KMS-11 (cell line): ENCODE results near the gene FLYWCH1.

Experiments
- H2AFZ ChIP-seq: fragments of 200-600 bp; sonication (generic); 2 replicates; pipeline ENCODE4 v1.6.1; 2016; ENCODE audit warnings: antibody characterized with exemption, mixed run types, low read depth
- H3K27ac ChIP-seq: fragments of 200-600 bp; sonication (generic); 2 replicates; pipeline ENCODE4 v1.6.1; 2016; ENCODE audit warnings: mild to moderate bottlenecking, mixed run types
- H3K27me3 ChIP-seq: fragments of 200-600 bp; sonication (generic); 2 replicates; pipeline ENCODE4 v1.6.1; 2017; ENCODE audit warnings: mild to moderate bottlenecking, low read depth, mixed run types, moderate library complexity; ENCODE audit not compliant: insufficient read depth
- H3K36me3 ChIP-seq: fragments of 200-600 bp; sonication (generic); 2 replicates; pipeline ENCODE4 v1.6.1; 2017; ENCODE audit warnings: mild to moderate bottlenecking, mixed run types; ENCODE audit not compliant: insufficient read depth
- H3K4me1 ChIP-seq: fragments of 200-600 bp; sonication (generic); 2 replicates; pipeline ENCODE4 v1.6.1; 2016; ENCODE audit warnings: mild to moderate bottlenecking, low read depth, mixed run types; ENCODE audit not compliant: poor library complexity, severe bottlenecking
- H3K4me2 ChIP-seq: fragments of 200-600 bp; sonication (generic); 2 replicates; pipeline ENCODE4 v1.7.0; 2016; ENCODE audit warnings: mild to moderate bottlenecking, mixed run types
- H3K4me3 ChIP-seq: fragments of 200-600 bp; sonication (generic); IDR thresholded peaks from 2 replicates; pipeline ENCODE4 v1.6.1; 2017; ENCODE audit warnings: low read depth, low read length, mixed read lengths; ENCODE audit not compliant: insufficient read depth
- H3K79me2 ChIP-seq: fragments of 200-600 bp; sonication (generic); 2 replicates; pipeline ENCODE4 v1.6.1; 2016; ENCODE audit warnings: low read depth, mixed run types; ENCODE audit not compliant: insufficient read depth
- H3K9ac ChIP-seq: fragments of 200-600 bp; sonication (generic); 2 replicates; pipeline ENCODE4 v1.6.1; 2016; ENCODE audit warnings: mild to moderate bottlenecking, mixed run types
- H4K20me1 ChIP-seq: fragments of 200-600 bp; sonication (generic); 2 replicates; pipeline ENCODE4 v1.6.1; 2016; ENCODE audit warnings: mild to moderate bottlenecking, mixed run types; ENCODE audit not compliant: insufficient read depth
- TF ChIP-seq, protein P1 (sequence below): fragments of 200-600 bp; sonication (generic); conservative IDR thresholded peaks from 2 replicates; pipeline ENCODE4 v1.6.1; 2017; ENCODE audit warnings: low read depth, mild to moderate bottlenecking, antibody characterized with exemption, low read length, moderate library complexity, mixed read lengths

Gene FLYWCH1

DNA sequence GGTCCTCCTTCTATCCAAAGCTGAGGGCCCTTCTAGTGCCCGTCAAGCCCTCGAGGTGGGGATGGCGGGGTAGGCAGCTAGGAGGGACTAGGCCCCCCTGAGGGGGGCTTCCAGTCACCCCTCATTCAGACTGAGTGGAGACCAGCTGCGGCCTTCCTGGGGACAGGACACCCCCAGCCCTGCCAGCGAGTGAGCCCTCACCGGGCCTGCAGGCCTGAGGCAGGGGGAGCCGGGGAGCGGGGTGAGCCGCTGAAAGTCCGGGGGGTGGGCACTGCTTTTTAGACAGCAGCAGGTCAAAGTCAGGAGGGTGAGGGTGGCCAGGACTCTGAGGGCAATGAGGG, 43.7 kb downstream of the FLYWCH1 start:
- H3K4me1 ChIP-seq, result peaks cover 59% of the 10 kb centered on the region
- no peak overlapping the region for H3K27ac ChIP-seq
- TF ChIP-seq, protein P1, sequence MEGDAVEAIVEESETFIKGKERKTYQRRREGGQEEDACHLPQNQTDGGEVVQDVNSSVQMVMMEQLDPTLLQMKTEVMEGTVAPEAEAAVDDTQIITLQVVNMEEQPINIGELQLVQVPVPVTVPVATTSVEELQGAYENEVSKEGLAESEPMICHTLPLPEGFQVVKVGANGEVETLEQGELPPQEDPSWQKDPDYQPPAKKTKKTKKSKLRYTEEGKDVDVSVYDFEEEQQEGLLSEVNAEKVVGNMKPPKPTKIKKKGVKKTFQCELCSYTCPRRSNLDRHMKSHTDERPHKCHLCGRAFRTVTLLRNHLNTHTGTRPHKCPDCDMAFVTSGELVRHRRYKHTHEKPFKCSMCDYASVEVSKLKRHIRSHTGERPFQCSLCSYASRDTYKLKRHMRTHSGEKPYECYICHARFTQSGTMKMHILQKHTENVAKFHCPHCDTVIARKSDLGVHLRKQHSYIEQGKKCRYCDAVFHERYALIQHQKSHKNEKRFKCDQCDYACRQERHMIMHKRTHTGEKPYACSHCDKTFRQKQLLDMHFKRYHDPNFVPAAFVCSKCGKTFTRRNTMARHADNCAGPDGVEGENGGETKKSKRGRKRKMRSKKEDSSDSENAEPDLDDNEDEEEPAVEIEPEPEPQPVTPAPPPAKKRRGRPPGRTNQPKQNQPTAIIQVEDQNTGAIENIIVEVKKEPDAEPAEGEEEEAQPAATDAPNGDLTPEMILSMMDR, result no peak
- no peak overlapping the region for H2AFZ ChIP-seq
- no peak overlapping the region for H3K4me3 ChIP-seq
- H4K20me1 ChIP-seq, result no peaks in the 10 kb centered on the region
- H3K36me3 ChIP-seq, result no peaks in the 10 kb centered on the region
- H3K27me3 ChIP-seq, result peaks cover 30% of the 10 kb centered on the region
- no peak overlapping the region for H3K4me2 ChIP-seq
- H3K79me2 ChIP-seq, result no peaks in the 10 kb centered on the region
- H3K9ac ChIP-seq, result no peak overlapping the region

DNA sequence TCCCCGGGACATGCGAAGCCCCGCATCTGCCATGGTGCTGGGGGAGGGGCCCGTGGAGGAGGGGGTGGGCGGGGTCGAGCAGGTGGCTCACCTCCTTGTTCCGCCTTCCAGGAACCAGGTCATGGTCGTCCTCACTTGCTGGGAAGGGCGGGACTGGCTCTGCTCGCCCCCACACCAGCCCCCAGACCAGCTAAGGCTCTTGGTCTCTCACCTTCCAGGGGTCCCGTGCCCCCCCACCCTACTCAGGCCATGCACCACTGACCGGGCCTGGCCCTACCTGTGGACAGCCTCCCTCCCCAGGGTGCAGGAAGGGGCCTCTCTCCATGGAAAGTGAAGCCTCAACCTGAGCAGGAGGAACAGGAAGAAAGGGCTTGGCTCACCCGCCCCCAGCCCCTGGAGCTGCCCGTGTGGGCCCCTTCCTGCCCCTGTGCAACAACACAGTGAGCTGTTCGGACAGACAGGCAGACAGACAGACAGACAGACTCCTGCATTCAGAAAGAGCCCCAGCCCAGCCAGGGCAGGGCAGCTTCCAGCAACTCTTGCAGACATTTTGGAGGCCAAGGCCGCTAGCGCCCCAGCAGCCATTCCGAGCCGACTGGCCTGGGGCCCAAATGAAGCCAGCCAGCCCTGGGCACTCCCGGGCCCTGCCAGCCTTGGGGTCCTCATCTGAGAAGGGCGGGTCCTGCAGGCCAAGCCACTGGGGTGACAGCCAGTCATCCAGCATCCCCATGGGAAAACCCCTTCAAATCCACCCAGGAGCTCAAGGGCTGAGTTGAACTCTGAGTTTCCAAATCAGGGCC, 44.2 kb downstream of the FLYWCH1 start:
- Histone ChIP-seq H3K9ac (no peak overlapping the region), H3K27ac (no peak overlapping the region), H2AFZ (no peak overlapping the region), H3K27me3 (peaks cover 30% of the 10 kb centered on the region), H3K4me2 (no peak overlapping the region), H4K20me1 (no peaks in the 10 kb centered on the region), H3K4me1 (peaks cover 59% of the 10 kb centered on the region), H3K36me3 (no peaks in the 10 kb centered on the region), H3K4me3 (no peak overlapping the region), H3K79me2 (no peaks in the 10 kb centered on the region)
- TF ChIP-seq, protein P1, result no peak

DNA sequence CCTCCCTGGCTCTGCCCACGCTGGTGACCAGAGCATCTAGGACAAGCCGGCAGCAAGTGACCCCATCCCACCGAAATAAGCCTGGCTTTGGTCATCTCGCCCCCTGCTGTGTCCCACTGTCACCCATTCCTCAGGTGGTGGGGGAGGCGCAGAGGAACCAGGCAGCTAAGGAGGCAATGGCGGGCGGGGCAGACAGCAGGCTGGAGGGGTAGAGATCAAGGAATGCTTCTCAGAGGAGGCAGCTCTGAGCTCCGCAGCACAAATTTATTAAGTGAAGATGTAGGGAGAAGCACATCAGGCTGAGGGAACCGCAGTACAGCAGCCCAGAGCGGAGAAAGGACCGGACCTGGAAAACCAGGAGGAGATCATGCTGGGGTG, 44.8 kb downstream of the FLYWCH1 start:
- no peak overlapping the region for H3K4me2 ChIP-seq
- H2AFZ ChIP-seq, result no peak overlapping the region
- peaks cover 30% of the 10 kb centered on the region for H3K27me3 ChIP-seq
- no peaks in the 10 kb centered on the region for H4K20me1 ChIP-seq
- H3K4me1 ChIP-seq, result peaks cover 59% of the 10 kb centered on the region
- TF ChIP-seq, protein P1, result no peak
- no peak overlapping the region for H3K4me3 ChIP-seq
- H3K79me2 ChIP-seq, result no peaks in the 10 kb centered on the region
- H3K36me3 ChIP-seq, result no peaks in the 10 kb centered on the region
- H3K27ac ChIP-seq, result no peak overlapping the region
- no peak overlapping the region for H3K9ac ChIP-seq

DNA sequence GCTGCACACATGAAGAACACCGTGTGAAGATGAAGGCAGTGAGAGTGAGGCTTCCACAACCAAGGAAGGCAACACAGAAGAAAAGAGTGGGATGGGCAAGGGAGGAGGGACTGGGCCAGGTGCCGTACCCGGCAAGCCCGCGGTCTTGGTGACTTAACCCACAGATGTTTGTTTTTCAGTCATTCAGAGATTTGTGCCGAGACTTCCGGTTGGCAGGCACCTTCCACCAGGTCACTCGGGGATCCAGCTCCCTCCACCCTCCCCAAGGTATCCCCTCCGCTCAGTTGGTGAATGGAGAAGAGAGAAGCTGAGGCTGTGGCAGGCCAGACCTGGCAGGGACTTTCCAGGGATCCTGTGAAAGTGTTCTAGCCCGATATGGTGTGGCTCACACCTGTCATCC, 47.5 kb downstream of the FLYWCH1 start:
- Histone ChIP-seq H3K27me3 (peaks cover 32% of the 10 kb centered on the region), H3K36me3 (no peaks in the 10 kb centered on the region), H3K79me2 (no peaks in the 10 kb centered on the region), H3K4me2 (peak overlapping the region; percentile 61), H3K9ac (no peak overlapping the region), H4K20me1 (no peaks in the 10 kb centered on the region), H3K4me3 (no peak overlapping the region), H3K27ac (no peak overlapping the region), H2AFZ (no peak overlapping the region; the same call in 1 of the 2 replicates), H3K4me1 (peaks cover 51% of the 10 kb centered on the region)
- TF ChIP-seq, protein P1, result no peak
